Uterus (tissue), 2 donors: Measurements from ENCODE around the gene CA4.

ENCODE experiments used
- POLR2A ChIP-seq, 2 donors: fragments of 450-650 bp; IDR thresholded peaks; one replicate each; pipeline ENCODE4 v1.6.1; 2016; ENCODE audit warnings: antibody characterized with exemption in 2 of 2, mild to moderate bottlenecking in 1 of 2, moderate library complexity in 1 of 2
- TF ChIP-seq, protein P1 (sequence below), 4 experiments: fragments of 200-600 bp in 2 of 4; fragments of 450-650 bp in 2 of 4; sonication (generic) in 2 of 4; IDR thresholded peaks; one replicate each; pipeline ENCODE4 v1.5.1; 2016 to 2019; ENCODE audit warnings: antibody characterized with exemption in 4 of 4, mild to moderate bottlenecking in 2 of 4, moderate library complexity in 1 of 4

GRCh38 chr17:60142872-60143499, 6.8 kb upstream of the CA4 start:
- TF ChIP-seq, protein P1, sequence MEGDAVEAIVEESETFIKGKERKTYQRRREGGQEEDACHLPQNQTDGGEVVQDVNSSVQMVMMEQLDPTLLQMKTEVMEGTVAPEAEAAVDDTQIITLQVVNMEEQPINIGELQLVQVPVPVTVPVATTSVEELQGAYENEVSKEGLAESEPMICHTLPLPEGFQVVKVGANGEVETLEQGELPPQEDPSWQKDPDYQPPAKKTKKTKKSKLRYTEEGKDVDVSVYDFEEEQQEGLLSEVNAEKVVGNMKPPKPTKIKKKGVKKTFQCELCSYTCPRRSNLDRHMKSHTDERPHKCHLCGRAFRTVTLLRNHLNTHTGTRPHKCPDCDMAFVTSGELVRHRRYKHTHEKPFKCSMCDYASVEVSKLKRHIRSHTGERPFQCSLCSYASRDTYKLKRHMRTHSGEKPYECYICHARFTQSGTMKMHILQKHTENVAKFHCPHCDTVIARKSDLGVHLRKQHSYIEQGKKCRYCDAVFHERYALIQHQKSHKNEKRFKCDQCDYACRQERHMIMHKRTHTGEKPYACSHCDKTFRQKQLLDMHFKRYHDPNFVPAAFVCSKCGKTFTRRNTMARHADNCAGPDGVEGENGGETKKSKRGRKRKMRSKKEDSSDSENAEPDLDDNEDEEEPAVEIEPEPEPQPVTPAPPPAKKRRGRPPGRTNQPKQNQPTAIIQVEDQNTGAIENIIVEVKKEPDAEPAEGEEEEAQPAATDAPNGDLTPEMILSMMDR (IDR thresholded peaks at IDR 0.05) = peak; percentile 42 to 53 (median 47)
- no peak for TF ChIP-seq POLR2A (IDR thresholded peaks at IDR 0.05)
